ENCODE data around the gene CCDC167.
"Not testable (repeated sequence)": the region's sequence is repeated elsewhere in the genome, so short reads cannot be mapped to it uniquely, and the experiment has no call there.

Gene CCDC167

GRCh38 chr6:37511201-37511600 lies 11.5 kb upstream of the CCDC167 start:
- no peak for DNase-seq (ENCODE audit: low read depth, low spot score)

GRCh38 chr6:37507690-37508421 lies 8.2 kb upstream of the CCDC167 start:
- DNase-seq (ENCODE audit: low read depth, low spot score), result no peak

- DNase-seq (ENCODE audit: low read depth, low spot score), result no peak
These were observed 7.4 kb upstream of the CCDC167 start for GRCh38 chr6:37507077-37507476.

GRCh38 chr6:37506479-37506878 lies 6.8 kb upstream of the CCDC167 start:
- DNase-seq (ENCODE audit: low read depth, low spot score), result no peak

GRCh38 chr6:37504024-37504423 lies 4.3 kb upstream of the CCDC167 start:
- DNase-seq (ENCODE audit: low read depth, low spot score), result no peak

GRCh38 chr6:37503309-37503965 lies 3.7 kb upstream of the CCDC167 start:
- no peak for DNase-seq (ENCODE audit: low read depth, low spot score)

- no peak for DNase-seq (ENCODE audit: low read depth, low spot score)
These were observed 3.1 kb upstream of the CCDC167 start for GRCh38 chr6:37502703-37503291.

- DNase-seq (ENCODE audit: low read depth, low spot score), result no peak
These were observed 2.2 kb upstream of the CCDC167 start for GRCh38 chr6:37501632-37502491.

- DNase-seq (ENCODE audit: low read depth, low spot score), result not testable (repeated sequence)
These were observed 1.2 kb upstream of the CCDC167 start for GRCh38 chr6:37500904-37501303.

GRCh38 chr6:37500294-37500608 lies 558 bp upstream of the CCDC167 start:
- DNase-seq (ENCODE audit: low read depth, low spot score), result no peak

- no peak for DNase-seq (ENCODE audit: low read depth, low spot score)
These were observed 2.5 kb downstream of the CCDC167 start for GRCh38 chr6:37496951-37497885.

GRCh38 chr6:37495244-37495934 lies 4.3 kb downstream of the CCDC167 start:
- DNase-seq (ENCODE audit: low read depth, low spot score), result no peak

- DNase-seq (ENCODE audit: low read depth, low spot score), result no peak
These were observed 6.1 kb downstream of the CCDC167 start for GRCh38 chr6:37493661-37493995.

GRCh38 chr6:37492991-37493660 lies 6.6 kb downstream of the CCDC167 start:
- no peak for DNase-seq (ENCODE audit: low read depth, low spot score)

- DNase-seq (ENCODE audit: low read depth, low spot score), result no peak
These were observed 7.3 kb downstream of the CCDC167 start for GRCh38 chr6:37492236-37492972.

GRCh38 chr6:37491830-37492208 lies 7.9 kb downstream of the CCDC167 start:
- no peak for DNase-seq (ENCODE audit: low read depth, low spot score)

GRCh38 chr6:37491171-37491829 lies 8.4 kb downstream of the CCDC167 start:
- no peak for DNase-seq (ENCODE audit: low read depth, low spot score)

GRCh38 chr6:37490536-37491170 lies 9.0 kb downstream of the CCDC167 start:
- DNase-seq (ENCODE audit: low read depth, low spot score), result no peak

Measured in smooth muscle cell of the brain vasculature (primary cell).